Neural progenitor cell (in vitro differentiated cells): ENCODE data around the gene ADCY5.

Experiments used
- EZH2 ChIP-seq: fragments of 200-600 bp; sonication (generic); IDR thresholded peaks from 2 replicates; pipeline ENCODE4 v1.6.1; 2017; ENCODE audit warnings: antibody characterized with exemption, mild to moderate bottlenecking, moderate library complexity
- TF ChIP-seq, protein P1 (sequence below): fragments of 200-600 bp; sonication (generic); IDR thresholded peaks from 2 replicates; pipeline ENCODE4 v1.5.1; 2017; ENCODE audit warnings: antibody characterized with exemption, mild to moderate bottlenecking

DNA sequence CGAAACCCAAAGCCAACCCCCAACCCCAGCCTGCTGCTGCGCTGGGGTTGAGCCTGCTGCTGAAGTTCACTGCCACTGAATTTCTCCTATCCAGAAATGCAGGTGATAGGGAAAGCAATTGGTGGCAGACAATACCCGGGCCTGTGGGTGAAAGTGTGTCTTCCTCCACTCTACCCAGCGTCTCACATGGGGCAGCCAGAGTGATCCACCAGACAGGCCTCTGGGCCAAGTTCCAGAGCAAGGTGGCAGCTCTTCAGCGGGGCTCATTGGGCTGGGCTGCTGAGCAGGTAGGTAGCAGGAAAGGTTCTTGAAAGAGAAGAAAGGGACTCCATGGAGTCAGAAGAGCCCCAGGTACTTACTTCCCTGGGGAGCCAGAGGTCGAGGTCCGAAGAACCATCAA lies 6.0 kb downstream of the ADCY5 start:
- TF ChIP-seq, protein P1, sequence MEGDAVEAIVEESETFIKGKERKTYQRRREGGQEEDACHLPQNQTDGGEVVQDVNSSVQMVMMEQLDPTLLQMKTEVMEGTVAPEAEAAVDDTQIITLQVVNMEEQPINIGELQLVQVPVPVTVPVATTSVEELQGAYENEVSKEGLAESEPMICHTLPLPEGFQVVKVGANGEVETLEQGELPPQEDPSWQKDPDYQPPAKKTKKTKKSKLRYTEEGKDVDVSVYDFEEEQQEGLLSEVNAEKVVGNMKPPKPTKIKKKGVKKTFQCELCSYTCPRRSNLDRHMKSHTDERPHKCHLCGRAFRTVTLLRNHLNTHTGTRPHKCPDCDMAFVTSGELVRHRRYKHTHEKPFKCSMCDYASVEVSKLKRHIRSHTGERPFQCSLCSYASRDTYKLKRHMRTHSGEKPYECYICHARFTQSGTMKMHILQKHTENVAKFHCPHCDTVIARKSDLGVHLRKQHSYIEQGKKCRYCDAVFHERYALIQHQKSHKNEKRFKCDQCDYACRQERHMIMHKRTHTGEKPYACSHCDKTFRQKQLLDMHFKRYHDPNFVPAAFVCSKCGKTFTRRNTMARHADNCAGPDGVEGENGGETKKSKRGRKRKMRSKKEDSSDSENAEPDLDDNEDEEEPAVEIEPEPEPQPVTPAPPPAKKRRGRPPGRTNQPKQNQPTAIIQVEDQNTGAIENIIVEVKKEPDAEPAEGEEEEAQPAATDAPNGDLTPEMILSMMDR, result no peak
- no peak for TF ChIP-seq EZH2
